IMR-90 (cell line): Measurements from ENCODE around the gene PRDX5. TPM values are rescaled to one million over a fixed set of nuclear protein-coding genes. Genes with fewer than 3 reads are reported as not detected.

Experiments used
- ATAC-seq: fragments of 200-7000 bp; cut with Tn5 transposase; 2 replicates; pipeline ENCODE4 v1.9.1; 2020; ENCODE audit warnings: low read depth, mild to moderate bottlenecking, moderate library complexity
- BruUV-seq: library from RNA; stranded (reverse); fragments of 400-500 nt; replicated peaks from 2 replicates; lab custom pipeline; 2021; lab: Mats Ljungman, UMichigan
- CTCF ChIA-PET: fragments of 300-600 bp; formaldehyde crosslinking; extraction: SDS; loops from one replicate; lab custom pipeline; 2021; ENCODE audit warnings: antibody characterized with exemption; lab: Yijun Ruan, JAX
- POLR2A ChIA-PET: fragments of 300-600 bp; sonication (Branson Sonifier 250); formaldehyde crosslinking; loops from one replicate; lab custom pipeline; 2022; ENCODE audit warnings: antibody characterized with exemption; ENCODE audit not compliant: unreplicated experiment; lab: Charles Lee
- DNase-seq: peaks from one replicate; pipeline ENCODE4 v3.0.0; 2013
- H2AFZ ChIP-seq: replicated peaks from 2 replicates; pipeline ENCODE3; 2013; ENCODE audit warnings: low read length, mild to moderate bottlenecking; ENCODE audit not compliant: poor library complexity
- H2AK5ac ChIP-seq: 2 replicates; pipeline ENCODE4 v1.6.1; 2013; ENCODE audit warnings: low read depth, low read length, inconsistent platforms
- H2AK9ac ChIP-seq: replicated peaks from 2 replicates; pipeline ENCODE3; 2013; ENCODE audit warnings: mild to moderate bottlenecking, low read depth, low read length, moderate library complexity; ENCODE audit not compliant: poor library complexity
- H2BK120ac ChIP-seq: 2 replicates; pipeline ENCODE4 v1.6.1; 2013; ENCODE audit warnings: low read depth, low read length, inconsistent platforms
- H2BK15ac ChIP-seq: 3 replicates; pipeline ENCODE4 v1.6.1; 2013; ENCODE audit warnings: low read depth, low read length, inconsistent platforms
- H2BK20ac ChIP-seq: 2 replicates; pipeline ENCODE4 v1.6.1; 2013; ENCODE audit warnings: low read depth, mild to moderate bottlenecking, inconsistent platforms, low read length, moderate library complexity
- H2BK5ac ChIP-seq: 2 replicates; pipeline ENCODE4 v1.6.1; 2013; ENCODE audit warnings: mild to moderate bottlenecking, low read depth, low read length, inconsistent platforms; ENCODE audit not compliant: poor library complexity, severe bottlenecking
- H3K14ac ChIP-seq: replicated peaks from 2 replicates; pipeline ENCODE4 v1.6.1; 2013; ENCODE audit warnings: low read depth, low read length, inconsistent platforms
- H3K18ac ChIP-seq: 2 replicates; pipeline ENCODE4 v1.6.1; 2013; ENCODE audit warnings: low read depth, low read length, control low read depth
- H3K23ac ChIP-seq: 2 replicates; pipeline ENCODE4 v1.6.1; 2013; ENCODE audit warnings: low read depth, low read length, inconsistent platforms
- H3K27ac ChIP-seq: 2 replicates; pipeline ENCODE4 v1.5.1; 2013; ENCODE audit warnings: mild to moderate bottlenecking, control low read depth, low read length; ENCODE audit not compliant: insufficient read depth
- H3K27me3 ChIP-seq: 2 replicates; pipeline ENCODE4 v1.6.1; 2013; ENCODE audit warnings: low read length; ENCODE audit not compliant: control insufficient read depth, insufficient read depth
- H3K36me3 ChIP-seq: 2 replicates; pipeline ENCODE4 v1.6.1; 2013; ENCODE audit warnings: low read length, mixed read lengths; ENCODE audit not compliant: control insufficient read depth, insufficient read depth
- H3K4ac ChIP-seq: 2 replicates; pipeline ENCODE4 v1.6.1; 2013; ENCODE audit warnings: low read depth, low read length, inconsistent platforms
- H3K4me1 ChIP-seq: 2 replicates; pipeline ENCODE4 v1.6.1; 2013; ENCODE audit warnings: low read length, mixed read lengths; ENCODE audit not compliant: control insufficient read depth, insufficient read depth
- H3K4me2 ChIP-seq: 2 replicates; pipeline ENCODE4 v1.6.1; 2013; ENCODE audit warnings: low read depth, mild to moderate bottlenecking, control low read depth, low read length, moderate library complexity
- H3K4me3 ChIP-seq: 2 replicates; pipeline ENCODE4 v1.5.1; 2013; ENCODE audit warnings: low read depth, mild to moderate bottlenecking, control low read depth, low read length, moderate library complexity; ENCODE audit not compliant: insufficient read depth
- H3K56ac ChIP-seq: 2 replicates; pipeline ENCODE4 v1.6.1; 2013; ENCODE audit warnings: low read length, inconsistent platforms; ENCODE audit not compliant: insufficient read depth; ENCODE audit errors: extremely low read depth
- H3K79me1 ChIP-seq, 2 experiments: 2 replicates each; pipeline ENCODE4 v1.6.1; 2013; ENCODE audit warnings: low read length in 2 of 2, inconsistent platforms in 1 of 2, low read depth in 1 of 2
- H3K9ac ChIP-seq: 2 replicates; pipeline ENCODE4 v1.6.1; 2013; ENCODE audit warnings: low read depth, low read length, control low read depth
- H3K9me1 ChIP-seq: 2 replicates; pipeline ENCODE4 v1.6.1; 2013; ENCODE audit warnings: low read length, inconsistent platforms; ENCODE audit not compliant: insufficient read depth
- H3K9me3 ChIP-seq: 2 replicates; pipeline ENCODE4 v1.6.1; 2013; ENCODE audit warnings: low read length; ENCODE audit not compliant: control insufficient read depth, insufficient read depth
- H4K20me1 ChIP-seq: 2 replicates; pipeline ENCODE4 v1.6.1; 2013; ENCODE audit warnings: low read length, inconsistent platforms; ENCODE audit not compliant: insufficient read depth
- H4K5ac ChIP-seq: 2 replicates; pipeline ENCODE4 v1.6.1; 2013; ENCODE audit warnings: mild to moderate bottlenecking, low read depth, low read length, control low read depth
- H4K8ac ChIP-seq, 2 experiments: 2 replicates each; pipeline ENCODE4 v1.6.1; 2013; ENCODE audit warnings: low read depth in 2 of 2, low read length in 2 of 2, control low read depth in 1 of 2, inconsistent platforms in 1 of 2
- H4K91ac ChIP-seq: 2 replicates; pipeline ENCODE4 v1.6.1; 2013; ENCODE audit warnings: low read depth, low read length, inconsistent platforms; ENCODE audit not compliant: insufficient read depth
- CEBPB ChIP-seq: IDR thresholded peaks from 2 replicates; pipeline ENCODE4 v1.6.1; 2012; ENCODE audit warnings: low read depth, low read length, improper control_type of control experiment
- CHD1 ChIP-seq: IDR thresholded peaks from 2 replicates; pipeline ENCODE4 v1.6.1; 2012; ENCODE audit warnings: low read depth, low read length, improper control_type of control experiment
- CTCF ChIP-seq: conservative IDR thresholded peaks from 2 replicates; pipeline ENCODE4 v1.5.1; 2012; ENCODE audit warnings: mild to moderate bottlenecking, low read depth, low read length, improper control_type of control experiment
- MAFK ChIP-seq: IDR thresholded peaks from 2 replicates; pipeline ENCODE4 v1.6.1; 2012; ENCODE audit warnings: low read depth, low read length, improper control_type of control experiment
- MAZ ChIP-seq: IDR thresholded peaks from 2 replicates; pipeline ENCODE4 v1.6.1; 2012; ENCODE audit warnings: low read depth, mild to moderate bottlenecking, low read length, improper control_type of control experiment, moderate library complexity, borderline replicate concordance
- MXI1 ChIP-seq: IDR thresholded peaks from 2 replicates; pipeline ENCODE4 v1.6.1; 2012; ENCODE audit warnings: low read depth, mild to moderate bottlenecking, low read length, moderate library complexity, borderline replicate concordance
- NFE2L2 ChIP-seq: fragments of 150-350 bp; IDR thresholded peaks from 2 replicates; pipeline ENCODE4 v1.6.1; 2016; ENCODE audit warnings: low read depth, mild to moderate bottlenecking, low read length
- POLR2A ChIP-seq: IDR thresholded peaks from 2 replicates; pipeline ENCODE4 v1.6.1; 2012; ENCODE audit warnings: mild to moderate bottlenecking, low read depth, low read length
- RAD21 ChIP-seq: IDR thresholded peaks from 2 replicates; pipeline ENCODE4 v1.6.1; 2012; ENCODE audit warnings: low read length, improper control_type of control experiment
- RCOR1 ChIP-seq: IDR thresholded peaks from 2 replicates; pipeline ENCODE4 v1.6.1; 2012; ENCODE audit warnings: mild to moderate bottlenecking, low read length, improper control_type of control experiment; ENCODE audit not compliant: insufficient replicate concordance
- RFX5 ChIP-seq: IDR thresholded peaks from 2 replicates; pipeline ENCODE4 v1.8.0; 2012; ENCODE audit warnings: low read depth, mild to moderate bottlenecking, low read length, moderate library complexity
- SMC3 ChIP-seq: fragments of 150-350 bp; IDR thresholded peaks from 2 replicates; pipeline ENCODE4 v1.6.1; 2016; ENCODE audit warnings: low read depth, mild to moderate bottlenecking, antibody characterized with exemption, low read length, moderate library complexity
- WGBS, 2 experiments: methylation state at CpG; one replicate each; pipeline versions ENCODE4 v1.1.5 to v1.1.7; 2013; ENCODE audit warnings: missing lambda C conversion rate in 2 of 2; ENCODE audit not compliant: insufficient read length in 1 of 2; ENCODE audit errors: extremely low coverage in 2 of 2; 5-methylcytosine and 5-hydroxymethylcytosine counted together
- dilution Hi-C: fragments of 300-500 bp; cut with HindIII; formaldehyde crosslinking; loops from one replicate; pipeline ENCODE4 v1.14.3; 2018; ENCODE audit warnings: low sequenced_read_pairs; ENCODE audit not compliant: unreplicated experiment
- in situ Hi-C: fragments of 300-500 bp; cut with MboI; formaldehyde crosslinking; loops from 3 replicates; pipeline ENCODE4 v1.14.3; 2019; ENCODE audit warnings: low sequenced_read_pairs, inconsistent platforms, mixed read lengths
- intact Hi-C: fragments of 100-400 bp; cut with micrococcal nuclease; formaldehyde crosslinking; loops from 2 replicates; pipeline ENCODE4 v1.10.0; 2022
- polyA plus RNA-seq, 3 experiments: library from polyadenylated mRNA; depleted of rRNA; stranded (reverse); fragments of >200 nt; gene quantifications; 2 replicates each; pipeline ENCODE4 v1.2.3, GENCODE V29; 2012; ENCODE audit warnings: low replicate concordance in 1 of 3
- total RNA-seq: library from RNA; depleted of rRNA; stranded (reverse); fragments of >200 nt; gene quantifications from 2 replicates; pipeline ENCODE4 v1.2.3, GENCODE V29; 2012
- TF ChIP-seq, protein P1 (sequence below): fragments of 150-350 bp; IDR thresholded peaks from 2 replicates; pipeline ENCODE4 v1.6.1; 2016; ENCODE audit warnings: low read depth, mild to moderate bottlenecking, low read length, moderate library complexity, borderline replicate concordance

The PRDX5 gene
- total and polyA plus RNA-seq, 2 of the 4 experiments (the other 2 are of a cell fraction): 120 to 292 TPM

- peak; percentile 33 for ATAC-seq
- H3K4ac ChIP-seq: peak overlapping the region; percentile 56
- H4K8ac ChIP-seq: peak overlapping the region in 1 of 2 experiments; percentile 60; a peak in 2 of 4 replicates
- H2BK5ac ChIP-seq: peak overlapping the region; percentile 29
- peak; percentile 85 for DNase-seq
- peak overlapping the region; percentile 92 for H2AK9ac ChIP-seq
- H3K23ac ChIP-seq: peak overlapping the region; percentile 60; the same call in 1 of the 2 replicates
- in situ Hi-C loops (loop anchor here (5.0 kb wide), 1 partner anchor 102 kb away; no protein-coding TSS in a partner anchor), dilution Hi-C loops (no loop called here), intact Hi-C loops (loop anchor here (1.0 to 10.0 kb wide), 4 partner anchors 27 to 300 kb away; partner anchors contain the start of gene DNAJC4)
- H3K4me2 ChIP-seq: peak overlapping the region; percentile 84
- no peak overlapping the region for H2BK15ac ChIP-seq
- no peak overlapping the region for H2BK120ac ChIP-seq
- peak overlapping the region; percentile 38 for H3K27ac ChIP-seq
- peak overlapping the region; percentile 38; the same call in 1 of the 2 replicates for H3K14ac ChIP-seq
- H3K56ac ChIP-seq: peak overlapping the region; percentile 32; the same call in 1 of the 2 replicates
- H3K9ac ChIP-seq: peak overlapping the region; percentile 24
- no peaks in the 10 kb centered on the region for H3K9me3 ChIP-seq
- H2BK20ac ChIP-seq: no peak overlapping the region
- no peak overlapping the region for H4K5ac ChIP-seq
- 1% methylated on average over 19 of the region's 46 CpGs; no CpG with 5 or more reads in 1 of the 2 experiments for WGBS, 2 experiments
- no TSS peak for BruUV-seq
- H3K18ac ChIP-seq: no peak overlapping the region
- peak overlapping the region; percentile 30; the same call in 1 of the 2 replicates for H4K91ac ChIP-seq
- CTCF ChIA-PET: interaction anchor here (0.9 to 1.8 kb wide), 8 partner anchors 20 to 100 kb away, joined by 3 to 13 read pairs (median 4); partner anchors contain the start of gene BAD
- peaks cover 14 to 22% of the 10 kb centered on the region in 2 experiments; a peak in 3 of 4 replicates for H3K79me1 ChIP-seq
- POLR2A ChIA-PET: interaction anchor here (1.6 kb wide), 1 partner anchor 13 kb away, joined by 4 read pairs; the partner anchor contains the start of genes PRDX5 and TRMT112
- peak overlapping the region; percentile 94 for H2AFZ ChIP-seq
- peaks cover 11% of the 10 kb centered on the region for H4K20me1 ChIP-seq
- no peaks in the 10 kb centered on the region for H3K9me1 ChIP-seq
- H3K27me3 ChIP-seq: peaks cover 14% of the 10 kb centered on the region
- H3K36me3 ChIP-seq: no peaks in the 10 kb centered on the region
- H3K4me1 ChIP-seq: peaks cover 12% of the 10 kb centered on the region
- peak overlapping the region; percentile 67; the same call in 1 of the 2 replicates for H2AK5ac ChIP-seq
- peak overlapping the region; percentile 53 for H3K4me3 ChIP-seq
- no peak for TF ChIP-seq POLR2A
- TF ChIP-seq CEBPB: no peak
- TF ChIP-seq RFX5: no peak
- peak; percentile 80 for TF ChIP-seq CTCF
- TF ChIP-seq MAFK: no peak
- peak; percentile 54; the same call in 1 of the 2 replicates for TF ChIP-seq MXI1
- TF ChIP-seq NFE2L2: no peak
- TF ChIP-seq MAZ: peak; percentile 30; the same call in 1 of the 2 replicates
- TF ChIP-seq, protein P1, sequence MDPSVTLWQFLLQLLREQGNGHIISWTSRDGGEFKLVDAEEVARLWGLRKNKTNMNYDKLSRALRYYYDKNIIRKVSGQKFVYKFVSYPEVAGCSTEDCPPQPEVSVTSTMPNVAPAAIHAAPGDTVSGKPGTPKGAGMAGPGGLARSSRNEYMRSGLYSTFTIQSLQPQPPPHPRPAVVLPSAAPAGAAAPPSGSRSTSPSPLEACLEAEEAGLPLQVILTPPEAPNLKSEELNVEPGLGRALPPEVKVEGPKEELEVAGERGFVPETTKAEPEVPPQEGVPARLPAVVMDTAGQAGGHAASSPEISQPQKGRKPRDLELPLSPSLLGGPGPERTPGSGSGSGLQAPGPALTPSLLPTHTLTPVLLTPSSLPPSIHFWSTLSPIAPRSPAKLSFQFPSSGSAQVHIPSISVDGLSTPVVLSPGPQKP: no peak
- no peak for TF ChIP-seq RCOR1
- peak; percentile 66 for TF ChIP-seq SMC3
- peak; percentile 61 for TF ChIP-seq RAD21
- no peak for TF ChIP-seq CHD1
Observed at GRCh38 chr11:64304316-64305072, 13.4 kb upstream of the PRDX5 start.
